Activated naive CD4-positive, alpha-beta T cell treated with anti-CD3 and anti-CD28 coated beads, Interleukin-2, amount 50 U/mL, for 72 hours (primary cell): ENCODE data around the gene FSIP2. TPM values are rescaled to one million over a fixed set of nuclear protein-coding genes. Genes with fewer than 3 reads are reported as not detected.

Experiments
- ATAC-seq, 2 donors: fragments of 150-1000 bp; cut with Tn5 transposase; 2 replicates each; pipeline ENCODE4 v1.10.0; 2021; ENCODE audit warnings: mild to moderate bottlenecking in 2 of 2, moderate library complexity in 2 of 2
- DNase-seq, 2 donors: peaks; one replicate each; pipeline ENCODE4 v3.0.0; 2021 to 2022; ENCODE audit warnings: low spot score in 2 of 2
- H3K27ac Mint-ChIP-seq, 2 donors: one replicate each; pipeline ENCODE4 v1.8.0; 2022; ENCODE audit warnings: mild to moderate bottlenecking in 2 of 2, mixed read lengths in 2 of 2
- H3K36me3 Mint-ChIP-seq, 2 donors: one replicate each; pipeline ENCODE4 v1.8.0; 2022; ENCODE audit warnings: mixed read lengths in 2 of 2
- H3K9me3 Mint-ChIP-seq, 2 donors: one replicate each; pipeline ENCODE4 v1.8.0; 2022; ENCODE audit warnings: mixed read lengths in 2 of 2
- total RNA-seq, 2 donors: library from RNA; stranded (reverse); gene quantifications; one replicate each; pipeline ENCODE4 v1.2.3, GENCODE V29; 2022

The FSIP2 gene, protein sequence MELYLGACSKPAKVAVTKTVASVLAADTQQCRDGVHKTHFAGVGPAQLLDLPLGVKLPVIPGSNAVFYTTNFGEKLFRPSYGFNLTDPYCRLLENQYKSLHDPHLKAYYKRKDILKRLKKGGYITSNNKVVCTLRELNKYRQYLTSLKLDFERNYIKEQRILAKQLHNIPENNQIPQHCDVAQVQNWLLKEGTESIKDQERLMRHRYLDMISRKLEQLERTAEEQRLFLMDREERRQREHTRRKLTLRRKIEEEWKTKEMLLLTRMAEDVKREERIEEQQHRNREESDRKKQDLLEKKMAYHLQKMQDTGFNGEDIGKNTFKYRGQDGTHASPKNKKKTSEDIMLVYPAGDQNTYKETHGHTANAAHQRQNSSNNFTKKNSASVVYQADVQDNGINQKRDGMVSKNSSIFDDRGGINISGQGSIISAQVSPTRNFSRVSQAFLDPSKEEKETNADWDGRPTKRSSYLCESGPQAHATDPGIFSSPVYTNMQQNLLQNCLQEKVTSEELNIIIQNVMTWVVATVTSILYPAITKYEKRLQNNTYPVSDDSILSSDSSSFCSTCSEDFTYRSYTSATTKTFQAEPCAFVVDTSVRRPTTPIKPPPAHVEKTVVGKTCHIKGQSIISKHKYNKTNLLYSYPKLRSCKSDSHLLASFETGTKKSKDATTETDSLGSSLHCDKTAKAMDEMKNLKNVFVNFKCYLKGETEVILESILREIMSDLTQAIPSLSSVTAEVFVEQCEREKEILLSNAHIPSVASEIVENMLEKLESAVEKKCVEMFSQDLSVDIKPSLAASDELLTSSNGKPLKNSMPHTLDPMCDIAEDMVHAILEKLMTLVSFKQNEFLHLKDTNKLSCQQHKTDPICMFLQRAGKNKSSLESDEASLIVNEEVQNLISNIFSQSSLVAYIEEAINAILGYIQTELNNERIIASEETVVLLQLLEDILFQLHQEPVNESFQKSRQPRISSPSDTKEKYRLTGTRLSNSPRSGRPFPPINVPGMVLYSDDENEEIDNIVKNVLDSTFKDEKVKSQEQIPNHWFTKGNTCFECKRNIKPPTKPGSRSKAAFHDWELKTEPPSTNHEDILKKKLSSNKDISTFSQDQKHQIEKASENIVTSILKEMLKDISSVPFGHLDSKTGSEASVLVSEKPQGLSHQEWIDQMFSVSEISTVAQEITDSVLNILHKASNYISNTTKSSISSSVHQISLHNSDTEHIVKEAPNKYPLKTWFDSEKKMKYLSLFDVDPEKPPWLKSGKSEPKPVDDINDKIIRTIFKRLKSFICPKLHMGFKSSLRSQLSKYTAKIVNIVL (N-terminal part only)
- under 1 TPM; 0.09 to 0.35 TPM for total RNA-seq

GRCh38 chr2:185738679-185739472 is at the start of gene FSIP2:
FSIP2 (plus strand) TSS chr2:185738804; CDS start chr2:185738895, 91 bp downstream.
- peaks cover 0 to 27% of the 10 kb centered on the region in 2 donors for H3K36me3 Mint-ChIP-seq
- peak; percentile 76 to 97 for ATAC-seq

DNA sequence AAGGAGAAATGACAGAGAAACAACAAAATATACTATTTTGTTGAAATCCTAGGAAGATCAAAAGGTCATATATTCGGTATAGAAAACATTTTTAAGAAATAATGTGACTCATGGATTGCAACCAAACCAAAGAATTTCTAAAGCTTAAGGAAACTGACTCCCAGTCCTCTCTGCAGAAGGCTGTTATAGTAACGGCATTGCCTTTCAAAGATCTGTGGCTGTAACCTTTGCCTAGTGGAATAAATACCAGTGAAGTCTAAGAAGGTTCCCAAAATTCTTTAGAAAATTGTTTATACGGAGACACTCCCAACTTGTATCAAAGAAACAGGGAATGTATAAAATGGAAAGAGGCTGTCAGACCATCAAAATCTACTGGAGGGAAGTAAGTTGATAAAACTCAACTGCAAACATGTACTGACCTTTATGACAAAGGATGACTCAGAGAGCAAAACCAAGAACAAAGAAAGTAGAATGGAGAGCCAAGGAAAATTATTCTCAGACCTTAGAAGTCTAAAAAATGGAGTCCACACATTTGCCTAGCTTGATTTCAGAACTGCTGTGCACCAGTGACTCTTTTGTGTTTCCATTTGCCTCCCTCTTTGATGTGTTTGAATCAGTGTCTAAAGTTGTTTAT is 48.6 kb upstream of the FSIP2 start:
- ATAC-seq: peak in 1 of 2 donors; percentile 30
- Mint-ChIP-seq H3K27ac (no peak overlapping the region), H3K9me3 (peaks cover 6 to 20% of the 10 kb centered on the region in 2 donors), H3K36me3 (no peaks in the 10 kb centered on the region)
- DNase-seq: no peak

More at GRCh38 chr2:185738679-185739472, at the start of gene FSIP2:
- peak in 1 of 2 donors; percentile 65 for DNase-seq
- Mint-ChIP-seq H3K9me3 (peaks cover 19 to 28% of the 10 kb centered on the region in 2 donors), H3K27ac (no peak within 1 kb of the TSS)

- Mint-ChIP-seq H3K9me3 (peaks cover 2 to 7% of the 10 kb centered on the region in 2 donors), H3K36me3 (no peaks in the 10 kb centered on the region), H3K27ac (no peak overlapping the region)
- no peak for DNase-seq
- no peak for ATAC-seq
These were observed 42.8 kb upstream of the FSIP2 start for GRCh38 chr2:185695711-185696235.

- DNase-seq (no peak), ATAC-seq (no peak)
- Mint-ChIP-seq H3K36me3 (no peaks in the 10 kb centered on the region), H3K27ac (no peak overlapping the region), H3K9me3 (no peaks in the 10 kb centered on the region)
These were observed 37.7 kb upstream of the FSIP2 start for GRCh38 chr2:185700883-185701282.

DNA sequence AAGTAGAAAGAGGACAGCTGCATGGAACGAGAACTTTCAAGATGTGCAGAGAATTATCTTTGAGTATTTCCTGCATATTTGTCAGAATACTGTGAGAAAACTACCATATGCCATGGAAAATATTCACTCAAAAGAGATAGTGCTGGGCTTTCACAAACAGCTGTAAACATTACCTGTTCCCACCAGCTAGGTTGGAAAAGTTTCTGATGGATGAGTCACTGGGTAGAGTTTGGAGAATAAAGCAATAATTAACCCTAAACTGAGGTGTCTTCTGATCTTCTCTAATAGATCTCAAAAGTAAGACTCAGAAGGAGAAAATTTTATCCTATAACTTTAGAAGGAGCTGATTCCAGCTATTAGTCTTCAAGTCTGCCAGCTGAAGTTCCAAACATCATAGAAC is 3.9 kb upstream of the FSIP2 start:
- no peak overlapping the region for H3K27ac Mint-ChIP-seq
- DNase-seq (no peak), ATAC-seq (no peak)
- peaks cover 19 to 24% of the 10 kb centered on the region in 2 donors for H3K9me3 Mint-ChIP-seq
- H3K36me3 Mint-ChIP-seq: peaks cover 0 to 20% of the 10 kb centered on the region in 2 donors

DNA sequence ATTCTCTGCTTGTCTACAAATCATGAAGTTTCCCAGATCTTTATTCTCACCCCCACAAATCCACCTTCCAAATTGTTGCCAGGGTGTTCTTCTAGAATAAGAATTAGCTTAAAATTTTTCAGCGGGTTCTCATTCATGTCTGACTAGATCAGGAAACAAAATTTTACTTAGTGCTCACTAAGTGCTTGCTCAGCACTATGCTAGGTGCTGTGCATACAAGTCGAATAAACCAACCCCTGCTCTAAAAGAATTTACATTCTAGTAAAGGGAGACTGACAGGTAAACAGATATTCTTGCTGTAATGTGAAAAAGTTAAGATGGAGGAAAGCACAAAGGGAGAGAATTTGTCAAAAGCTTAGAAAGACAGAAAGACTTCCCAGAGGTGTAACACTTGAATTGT is 2.4 kb upstream of the FSIP2 start:
- H3K36me3 Mint-ChIP-seq: peaks cover 0 to 27% of the 10 kb centered on the region in 2 donors
- no peak for DNase-seq
- H3K9me3 Mint-ChIP-seq: peaks cover 19 to 28% of the 10 kb centered on the region in 2 donors
- H3K27ac Mint-ChIP-seq: no peak overlapping the region
- ATAC-seq: no peak

- DNase-seq (no peak), ATAC-seq (no peak)
- peaks cover 0 to 4% of the 10 kb centered on the region in 2 donors for H3K9me3 Mint-ChIP-seq
- H3K36me3 Mint-ChIP-seq: no peaks in the 10 kb centered on the region
- no peak overlapping the region for H3K27ac Mint-ChIP-seq
These were observed 7.6 kb downstream of the FSIP2 start for GRCh38 chr2:185745864-185746859.

DNA sequence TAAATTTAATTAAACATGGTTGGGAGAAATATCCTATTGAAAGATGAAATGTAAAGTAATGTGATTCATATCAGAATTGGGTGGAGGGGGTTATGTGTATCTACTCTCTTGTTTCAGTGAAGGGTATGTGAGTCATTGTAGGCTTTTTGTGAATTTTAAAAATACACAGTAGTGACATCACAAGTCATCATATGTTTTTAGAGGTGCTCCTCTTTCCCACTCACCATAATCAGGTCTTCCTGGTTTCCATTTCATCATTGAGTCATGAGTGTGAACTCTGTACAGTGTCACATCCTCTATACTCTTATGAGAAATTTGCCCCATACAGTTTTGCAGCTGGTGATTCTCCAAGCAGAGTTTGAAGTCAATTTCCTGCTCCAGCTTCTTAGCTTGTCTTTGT is 18.8 kb downstream of the FSIP2 start:
- DNase-seq: no peak
- Mint-ChIP-seq H3K27ac (no peak overlapping the region), H3K9me3 (peaks cover 4 to 8% of the 10 kb centered on the region in 2 donors), H3K36me3 (no peaks in the 10 kb centered on the region)
- ATAC-seq: peak in 1 of 2 donors; percentile 59

DNA sequence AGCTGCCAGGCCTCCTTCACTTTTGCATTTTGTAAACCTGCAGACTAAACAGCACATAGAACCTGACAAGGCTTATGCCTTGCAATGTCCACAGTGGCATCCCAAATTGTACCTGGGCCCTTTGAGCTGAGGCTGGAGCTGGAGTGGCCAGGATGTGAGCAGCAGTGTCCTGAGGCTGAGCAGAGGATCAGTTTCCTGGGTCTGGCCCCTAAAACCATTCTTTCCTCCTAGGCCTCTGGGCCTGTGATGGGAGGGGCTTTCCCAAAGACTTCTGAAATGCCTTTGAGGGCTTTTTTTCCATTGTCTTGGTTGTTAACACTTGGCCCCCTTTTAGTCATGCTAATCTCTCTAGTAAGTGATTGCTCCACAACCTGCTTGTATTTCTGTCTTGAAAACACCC is 32.8 kb downstream of the FSIP2 start:
- peaks cover 48 to 51% of the 10 kb centered on the region in 2 donors for H3K9me3 Mint-ChIP-seq

GRCh38 chr2:185780890-185781289 is 42.3 kb downstream of the FSIP2 start:
- H3K36me3 Mint-ChIP-seq: no peaks in the 10 kb centered on the region
- no peak for DNase-seq
- H3K27ac Mint-ChIP-seq: no peak overlapping the region

More for the DNA sequence above, 32.8 kb downstream of the FSIP2 start:
- DNase-seq (no peak), ATAC-seq (no peak)
- peaks cover 23 to 50% of the 10 kb centered on the region in 2 donors for H3K36me3 Mint-ChIP-seq
- H3K27ac Mint-ChIP-seq: no peak overlapping the region

GRCh38 chr2:185782223-185782769 is 43.7 kb downstream of the FSIP2 start:
- Mint-ChIP-seq H3K9me3 (no peaks in the 10 kb centered on the region), H3K36me3 (no peaks in the 10 kb centered on the region), H3K27ac (no peak overlapping the region)
- no peak for DNase-seq
- no peak for ATAC-seq

More at GRCh38 chr2:185780890-185781289, 42.3 kb downstream of the FSIP2 start:
- ATAC-seq: no peak
- H3K9me3 Mint-ChIP-seq: no peaks in the 10 kb centered on the region

DNA sequence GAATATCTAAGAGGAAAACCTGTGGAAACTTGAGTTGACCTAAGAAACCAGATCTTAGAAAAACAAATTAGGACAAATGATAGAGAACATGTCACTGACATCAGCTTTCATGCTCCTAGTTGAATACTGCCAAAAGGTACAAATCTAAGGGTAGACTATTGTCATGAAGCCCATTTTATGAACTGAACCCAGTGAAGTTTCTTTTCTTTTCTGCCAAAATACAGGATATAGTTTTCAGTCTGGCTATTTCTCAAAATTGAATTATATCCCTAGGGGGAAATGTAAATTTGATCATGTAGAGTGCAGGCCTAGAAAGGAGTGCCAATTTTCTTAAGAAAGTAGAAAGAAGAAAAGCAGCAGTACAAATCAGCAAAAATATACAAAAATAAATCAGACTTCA is 46.6 kb downstream of the FSIP2 start:
- no peaks in the 10 kb centered on the region for H3K36me3 Mint-ChIP-seq
- no peak for ATAC-seq
- DNase-seq: no peak
- no peaks in the 10 kb centered on the region for H3K9me3 Mint-ChIP-seq
- no peak overlapping the region for H3K27ac Mint-ChIP-seq

DNA sequence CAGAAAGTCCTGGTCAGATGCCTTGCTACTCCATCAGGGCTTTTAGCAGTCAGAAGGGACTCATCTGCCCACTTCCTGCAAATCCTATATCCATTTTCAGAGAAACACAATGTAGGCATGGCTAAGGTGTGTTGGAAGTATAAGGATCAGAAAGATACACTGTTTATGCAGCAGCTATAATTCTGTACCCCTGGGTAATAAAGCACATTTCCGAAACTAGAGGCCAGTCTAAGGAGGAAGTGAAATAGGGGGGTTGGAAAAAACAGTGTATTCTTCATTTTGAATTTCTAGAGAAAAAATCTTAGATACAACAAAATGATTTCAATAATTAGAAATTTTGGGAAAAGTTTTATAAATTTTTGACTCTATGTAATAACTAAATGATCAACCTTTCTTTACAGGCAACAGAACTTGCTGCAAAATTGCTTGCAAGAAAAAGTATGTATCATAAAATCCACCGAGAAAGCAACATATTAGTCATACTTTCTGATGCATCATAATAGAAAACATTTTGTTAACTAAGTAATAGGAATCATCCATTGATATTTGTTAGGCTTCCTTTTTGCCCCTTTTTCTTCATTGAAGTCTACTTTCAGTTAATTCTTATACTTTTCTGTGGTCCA is 47.4 kb downstream of the FSIP2 start:
- H3K27ac Mint-ChIP-seq: no peak overlapping the region
- H3K9me3 Mint-ChIP-seq: no peaks in the 10 kb centered on the region
- ATAC-seq (no peak), DNase-seq (no peak)
- H3K36me3 Mint-ChIP-seq: no peaks in the 10 kb centered on the region
